GM12892 (cell line): ENCODE measurements around the gene THOC2.

Experiments used
- POLR2A ChIP-seq: IDR thresholded peaks from 2 replicates; pipeline ENCODE4 v1.6.1; 2011; ENCODE audit warnings: low read depth, low read length, control low read depth
- POLR2AphosphoS5 ChIP-seq: IDR thresholded peaks from 2 replicates; pipeline ENCODE4 v1.6.1; 2011; ENCODE audit warnings: low read depth, low read length, control low read depth

GRCh38 chrX:123617007-123617406 lies 115.8 kb downstream of the THOC2 start:
- TF ChIP-seq POLR2A (no peak), POLR2AphosphoS5 (no peak)
